ENCODE measurements around the gene SLC22A5. TPM values are rescaled to one million over a fixed set of nuclear protein-coding genes. Genes with fewer than 3 reads are reported as not detected.
A peak's percentile ranks its signal among the peaks of the same experiment; 100 is the strongest.

The SLC22A5 gene
- total RNA-seq, 4 donors from 2014 or later = 34.6 to 129 (median 67.8) TPM

DNA sequence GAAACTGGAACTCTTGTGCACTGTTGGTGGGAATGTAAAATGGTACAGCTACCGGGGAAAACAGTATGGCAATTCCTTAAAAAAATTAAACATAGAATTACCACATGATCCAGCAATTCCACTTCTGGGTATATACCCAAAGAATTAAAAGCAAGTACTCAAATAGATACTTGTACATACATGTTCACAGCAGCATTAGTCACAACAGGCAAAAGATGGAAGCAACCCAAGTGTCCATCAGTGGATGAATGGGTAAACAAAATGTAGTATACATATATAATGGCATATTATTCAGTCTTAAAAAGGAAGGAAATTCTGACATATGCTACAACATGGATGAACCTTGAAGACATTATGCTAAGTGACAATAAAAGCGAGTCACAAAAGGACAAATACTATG is 7.4 kb upstream of the SLC22A5 start:
- H3K27ac ChIP-seq = no peak overlapping the region
- H3K4me1 ChIP-seq = peaks cover 0 to 33% (median 24%) of the 10 kb centered on the region in 4 donors
- DNase-seq = no peak
- no peak overlapping the region for H3K4me3 ChIP-seq
- 97 to 100% methylated on average over 2 of the region's 2 CpGs for WGBS, 2 donors (ENCODE audit: low coverage in 1 of 2)
- intact Hi-C loops (cut with DNase I; ENCODE audit: low total_unique reads) = no loop called here
- H3K9me3 ChIP-seq = no peaks in the 10 kb centered on the region
- H3K27me3 ChIP-seq = no peaks in the 10 kb centered on the region
- in situ Hi-C loops (cut with MboI; ENCODE audit: low pct_ligation_motif_present in 1 of 4, low pct_unique_long_range_greater_than_20kb in 1 of 4, low sequenced_read_pairs in 3 of 4) = no loop called here
- TF ChIP-seq POLR2AphosphoS5 (IDR thresholded peaks at IDR 0.05) (no peak), POLR2A (IDR thresholded peaks at IDR 0.05) (no peak), EP300 (IDR thresholded peaks at IDR 0.05; ENCODE audit: low read depth) (no peak)
- TF ChIP-seq, protein P1, sequence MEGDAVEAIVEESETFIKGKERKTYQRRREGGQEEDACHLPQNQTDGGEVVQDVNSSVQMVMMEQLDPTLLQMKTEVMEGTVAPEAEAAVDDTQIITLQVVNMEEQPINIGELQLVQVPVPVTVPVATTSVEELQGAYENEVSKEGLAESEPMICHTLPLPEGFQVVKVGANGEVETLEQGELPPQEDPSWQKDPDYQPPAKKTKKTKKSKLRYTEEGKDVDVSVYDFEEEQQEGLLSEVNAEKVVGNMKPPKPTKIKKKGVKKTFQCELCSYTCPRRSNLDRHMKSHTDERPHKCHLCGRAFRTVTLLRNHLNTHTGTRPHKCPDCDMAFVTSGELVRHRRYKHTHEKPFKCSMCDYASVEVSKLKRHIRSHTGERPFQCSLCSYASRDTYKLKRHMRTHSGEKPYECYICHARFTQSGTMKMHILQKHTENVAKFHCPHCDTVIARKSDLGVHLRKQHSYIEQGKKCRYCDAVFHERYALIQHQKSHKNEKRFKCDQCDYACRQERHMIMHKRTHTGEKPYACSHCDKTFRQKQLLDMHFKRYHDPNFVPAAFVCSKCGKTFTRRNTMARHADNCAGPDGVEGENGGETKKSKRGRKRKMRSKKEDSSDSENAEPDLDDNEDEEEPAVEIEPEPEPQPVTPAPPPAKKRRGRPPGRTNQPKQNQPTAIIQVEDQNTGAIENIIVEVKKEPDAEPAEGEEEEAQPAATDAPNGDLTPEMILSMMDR (IDR thresholded peaks at IDR 0.05) = no peak
- no peaks in the 10 kb centered on the region for H3K36me3 ChIP-seq

DNA sequence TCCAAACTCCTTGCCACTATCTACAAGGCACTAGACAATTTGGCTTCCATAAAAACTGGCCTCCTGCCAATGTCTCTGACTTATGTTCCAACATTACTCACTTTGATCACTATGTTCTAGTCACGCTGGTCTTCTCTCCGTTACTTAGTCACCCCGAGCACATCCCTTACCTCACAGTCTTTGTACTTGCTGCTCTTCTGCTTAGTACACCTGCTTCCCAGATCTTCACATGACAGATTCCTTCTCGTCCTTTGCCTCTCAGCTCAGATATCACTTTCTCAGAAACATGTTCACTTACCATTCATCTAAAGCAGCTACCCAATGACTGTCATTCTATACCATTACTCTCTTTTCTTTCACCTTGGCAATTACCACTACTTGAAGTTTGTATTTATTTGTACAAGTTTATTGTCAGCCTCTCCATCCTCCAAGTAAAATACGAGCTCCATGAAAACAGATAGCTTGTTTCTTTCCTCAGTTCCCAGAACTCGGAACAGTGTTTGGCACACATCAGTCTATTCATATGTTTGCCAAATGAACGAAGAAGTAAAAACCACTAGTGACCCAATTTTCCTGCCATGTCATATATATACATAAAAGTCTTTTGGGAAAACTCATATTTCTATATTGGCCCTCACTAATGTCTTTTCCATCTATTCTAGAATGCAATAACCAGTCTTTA is 5.9 kb upstream of the SLC22A5 start:
- 62 to 66% methylated on average over 7 of the region's 7 CpGs for WGBS, 2 donors (ENCODE audit: low coverage in 1 of 2)
- peaks cover 0 to 27% (median 21%) of the 10 kb centered on the region in 4 donors for H3K4me1 ChIP-seq
- no peaks in the 10 kb centered on the region for H3K27me3 ChIP-seq
- H3K9me3 ChIP-seq = no peaks in the 10 kb centered on the region
- intact Hi-C loops (cut with DNase I; ENCODE audit: low total_unique reads) (no loop called here), in situ Hi-C loops (cut with MboI; ENCODE audit: low pct_ligation_motif_present in 1 of 4, low pct_unique_long_range_greater_than_20kb in 1 of 4, low sequenced_read_pairs in 3 of 4) (no loop called here)
- H3K27ac ChIP-seq = peak overlapping the region in 2 of 4 donors; percentile 23 to 53
- DNase-seq = no peak
- no peaks in the 10 kb centered on the region for H3K36me3 ChIP-seq
- no peak overlapping the region for H3K4me3 ChIP-seq
- TF ChIP-seq, protein P1 (IDR thresholded peaks at IDR 0.05) = no peak
- no peak for TF ChIP-seq POLR2A (IDR thresholded peaks at IDR 0.05)
- TF ChIP-seq EP300 (IDR thresholded peaks at IDR 0.05; ENCODE audit: low read depth) = peak; percentile 59
- TF ChIP-seq POLR2AphosphoS5 (IDR thresholded peaks at IDR 0.05) = peak; percentile 7 to 36 (median 33)

DNA sequence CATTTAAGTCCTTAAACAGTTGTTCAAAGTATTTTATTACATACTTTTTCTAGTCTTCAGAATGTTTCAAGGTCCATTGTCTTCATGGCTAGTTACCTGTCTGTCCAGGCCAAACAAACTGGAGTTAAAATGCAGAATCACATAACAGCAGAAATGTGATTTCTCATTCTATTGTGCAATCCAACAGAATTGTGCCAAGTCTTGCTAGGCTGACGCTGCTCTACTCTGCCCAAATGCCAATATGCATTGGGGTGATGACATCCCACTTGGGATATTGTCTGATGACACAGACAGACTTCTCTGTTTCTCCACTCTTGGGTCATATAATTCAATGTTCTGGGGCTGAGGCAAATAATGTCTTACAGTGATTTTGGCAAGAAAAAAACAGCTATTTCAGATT is 5.2 kb upstream of the SLC22A5 start:
- 81% methylated on average over 1 of the region's 1 CpG; no CpG with 5 or more reads in 1 of the 2 donors for WGBS, 2 donors (ENCODE audit: low coverage in 1 of 2)
- H3K27ac ChIP-seq = peak overlapping the region in 1 of 4 donors; percentile 9
- DNase-seq = no peak

DNA sequence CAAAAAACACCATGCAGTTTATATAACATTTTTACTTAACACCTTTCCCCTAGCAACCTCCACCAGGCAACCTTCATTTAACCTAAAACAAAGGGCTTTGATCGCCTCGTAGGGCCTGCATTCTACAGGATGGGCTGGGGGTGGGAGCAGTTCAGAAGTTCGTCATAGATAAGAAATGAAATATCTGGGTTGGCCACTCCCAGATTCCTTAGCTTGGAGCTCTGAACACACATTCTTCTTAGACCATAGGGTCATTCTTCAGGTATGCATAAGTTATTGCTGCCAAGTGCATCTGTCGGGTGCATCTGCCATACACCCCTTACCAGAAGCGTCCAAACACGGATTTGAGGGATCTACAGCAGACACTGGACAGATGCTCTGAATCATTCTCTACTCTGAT is 4.3 kb upstream of the SLC22A5 start:
- WGBS, 2 donors (ENCODE audit: low coverage in 1 of 2) = 86% methylated on average over 3 to 6 of the region's 6 CpGs
- TF ChIP-seq, protein P1 (IDR thresholded peaks at IDR 0.05) = no peak
- no peak for TF ChIP-seq EP300 (IDR thresholded peaks at IDR 0.05; ENCODE audit: low read depth)
- no peak for TF ChIP-seq POLR2AphosphoS5 (IDR thresholded peaks at IDR 0.05)
- no peak for TF ChIP-seq POLR2A (IDR thresholded peaks at IDR 0.05)
- intact Hi-C loops (cut with DNase I; ENCODE audit: low total_unique reads) = no loop called here
- no peaks in the 10 kb centered on the region for H3K9me3 ChIP-seq
- H3K36me3 ChIP-seq = no peaks in the 10 kb centered on the region
- H3K27ac ChIP-seq = no peak overlapping the region
- H3K4me3 ChIP-seq = no peak overlapping the region
- DNase-seq = no peak
- in situ Hi-C loops (cut with MboI; ENCODE audit: low pct_ligation_motif_present in 1 of 4, low pct_unique_long_range_greater_than_20kb in 1 of 4, low sequenced_read_pairs in 3 of 4) = no loop called here
- H3K4me1 ChIP-seq = peaks cover 0 to 24% (median 22%) of the 10 kb centered on the region in 4 donors
- no peaks in the 10 kb centered on the region for H3K27me3 ChIP-seq

More for the DNA sequence above, 5.2 kb upstream of the SLC22A5 start:
- Histone ChIP-seq H3K9me3 (no peaks in the 10 kb centered on the region), H3K36me3 (no peaks in the 10 kb centered on the region), H3K4me1 (peaks cover 0 to 26% (median 20%) of the 10 kb centered on the region in 4 donors), H3K4me3 (no peak overlapping the region), H3K27me3 (no peaks in the 10 kb centered on the region)
- in situ Hi-C loops (cut with MboI; ENCODE audit: low pct_ligation_motif_present in 1 of 4, low pct_unique_long_range_greater_than_20kb in 1 of 4, low sequenced_read_pairs in 3 of 4) (no loop called here), intact Hi-C loops (cut with DNase I; ENCODE audit: low total_unique reads) (no loop called here)
- TF ChIP-seq POLR2A (IDR thresholded peaks at IDR 0.05) (no peak), POLR2AphosphoS5 (IDR thresholded peaks at IDR 0.05) (peak in 1 of 3 donors; percentile 22)
- TF ChIP-seq, protein P1 (IDR thresholded peaks at IDR 0.05) = no peak
